HepG2 (cell line): ENCODE measurements around the gene TSTD1. TPM values are rescaled to one million over a fixed set of nuclear protein-coding genes. Genes with fewer than 3 reads are reported as not detected.

Source experiments
- CTCF ChIP-seq: sonication (generic); formaldehyde crosslinking; IDR thresholded peaks from 2 replicates; pipeline ENCODE4 v1.5.0; 2020; ENCODE audit warnings: mild to moderate bottlenecking, missing genetic modification reagents, moderate library complexity
- HMGXB3 ChIP-seq: sonication (generic); formaldehyde crosslinking; IDR thresholded peaks from 2 replicates; pipeline ENCODE4 v1.4.0; 2020; ENCODE audit warnings: missing genetic modification reagents, borderline replicate concordance
- KDM1A ChIP-seq: IDR thresholded peaks from 2 replicates; pipeline ENCODE4 v1.6.1; 2016; ENCODE audit warnings: missing compliant biosample characterization
- KDM5A ChIP-seq: fragments of 200-600 bp; sonication (generic); IDR thresholded peaks from 2 replicates; pipeline ENCODE4 v1.7.0; 2018; ENCODE audit warnings: antibody characterized with exemption, mild to moderate bottlenecking, low read length, borderline replicate concordance
- MNT ChIP-seq: fragments of 450-650 bp; IDR thresholded peaks from 2 replicates; pipeline ENCODE4 v1.6.1; 2016
- MXD4 ChIP-seq: IDR thresholded peaks from 2 replicates; pipeline ENCODE4 v1.6.1; 2016; ENCODE audit warnings: mild to moderate bottlenecking, missing biosample characterization, missing genetic modification reagents
- PHB2 ChIP-seq: fragments of 450-650 bp; IDR thresholded peaks from 2 replicates; pipeline ENCODE4 v1.6.1; 2018; ENCODE audit not compliant: partially characterized antibody
- PRDM10 ChIP-seq: sonication (generic); formaldehyde crosslinking; IDR thresholded peaks from 2 replicates; pipeline ENCODE4 v1.4.0; 2020; ENCODE audit warnings: low read depth, missing genetic modification reagents
- SALL1 ChIP-seq: sonication (generic); formaldehyde crosslinking; IDR thresholded peaks from 2 replicates; pipeline ENCODE4 v1.8.0; 2022; ENCODE audit warnings: mild to moderate bottlenecking, missing genetic modification reagents
- TBX3 ChIP-seq: fragments of 450-650 bp; IDR thresholded peaks from 2 replicates; pipeline ENCODE4 v1.6.1; 2017; ENCODE audit warnings: antibody characterized with exemption, mild to moderate bottlenecking, inconsistent platforms, borderline replicate concordance
- THAP7 ChIP-seq: sonication (generic); formaldehyde crosslinking; IDR thresholded peaks from 2 replicates; pipeline ENCODE4 v1.8.1; 2023; ENCODE audit warnings: mild to moderate bottlenecking, missing genetic modification reagents
- TMF1 ChIP-seq: sonication (generic); formaldehyde crosslinking; IDR thresholded peaks from 2 replicates; pipeline ENCODE4 v1.8.1; 2022; ENCODE audit warnings: low read depth, missing genetic modification reagents
- XRCC5 ChIP-seq: fragments of 200-400 bp; formaldehyde crosslinking; optimal IDR thresholded peaks from 2 replicates; pipeline ENCODE3; 2017; ENCODE audit warnings: mild to moderate bottlenecking, low read length
- ZFP36 ChIP-seq: fragments of 150-350 bp; IDR thresholded peaks from 2 replicates; pipeline ENCODE4 v1.6.1; 2018; ENCODE audit warnings: borderline replicate concordance, low read length, low read depth; ENCODE audit not compliant: partially characterized antibody
- ZFP90 ChIP-seq: sonication (generic); formaldehyde crosslinking; IDR thresholded peaks from 2 replicates; pipeline ENCODE4 v1.8.0; 2022; ENCODE audit warnings: missing genetic modification reagents, mild to moderate bottlenecking, inconsistent platforms, borderline replicate concordance
- ZNF720 ChIP-seq: sonication (generic); formaldehyde crosslinking; IDR thresholded peaks from 2 replicates; pipeline ENCODE4 v1.4.0; 2020; ENCODE audit warnings: missing genetic modification reagents
- ZNF83 ChIP-seq: sonication (generic); formaldehyde crosslinking; IDR thresholded peaks from 2 replicates; pipeline ENCODE4 v1.4.0; 2020; ENCODE audit warnings: missing genetic modification reagents, mild to moderate bottlenecking, borderline replicate concordance
- polyA plus RNA-seq, 8 experiments: library from polyadenylated mRNA; depleted of rRNA in 3 of 8; stranded (reverse) in 7 of 8; unstranded in 1 of 8; fragments of >200 nt; fragmentation: Illumina TruSeq in 4 of 8; extraction: Trizol in 4 of 8; gene quantifications; 2 replicates each; pipeline versions ENCODE4 v1.2.1 to v1.2.3, GENCODE V29; 2011 to 2016; ENCODE audit warnings: low read depth in 4 of 8, missing spikeins in 1 of 8, mixed read lengths in 1 of 8; ENCODE audit not compliant: insufficient read depth in 1 of 8
- total RNA-seq, 5 experiments: library from RNA; depleted of rRNA; stranded (reverse); fragments of >200 nt; fragmentation: Illumina TruSeq; extraction: Trizol; gene quantifications; 2 replicates each; pipeline ENCODE4 v1.2.3, GENCODE V29; 2016; ENCODE audit warnings: low read depth in 1 of 5

The TSTD1 gene
- total and polyA plus RNA-seq, 2 of the 13 experiments (the other 11 are each of a cell fraction or from before 2014, with no cell fraction given) = 0.15 to 0.31 TPM

GRCh38 chr1:161071886-161072371, 33.2 kb upstream of the TSTD1 start (continued):
- TF ChIP-seq HMGXB3 (CRISPR knock-in tag) = no peak
- TF ChIP-seq CTCF = peak; percentile 80
- TF ChIP-seq SALL1 (CRISPR knock-in tag) = no peak; the same call in 1 of the 2 replicates
- TF ChIP-seq MNT = no peak
- no peak for TF ChIP-seq ZFP90 (CRISPR knock-in tag)
- TF ChIP-seq MXD4 (CRISPR knock-in tag) = no peak
- TF ChIP-seq TBX3 = no peak
- no peak for TF ChIP-seq PRDM10 (CRISPR knock-in tag)
- TF ChIP-seq ZNF720 = no peak
- no peak for TF ChIP-seq THAP7 (CRISPR knock-in tag)
- no peak for TF ChIP-seq PHB2
- no peak for TF ChIP-seq KDM5A
- TF ChIP-seq TMF1 (CRISPR knock-in tag) = no peak
- no peak for TF ChIP-seq ZNF83
- peak; percentile 31 for TF ChIP-seq XRCC5
- no peak for TF ChIP-seq KDM1A (CRISPR knock-in tag)
- TF ChIP-seq ZFP36 = no peak
